ENCODE results near the gene ATRAID. TPM values are rescaled to one million over a fixed set of nuclear protein-coding genes. Genes with fewer than 3 reads are reported as not detected.

Gene ATRAID
- total and polyA plus RNA-seq, 4 donors, result 93.3 to 198 (median 107) TPM

DNA sequence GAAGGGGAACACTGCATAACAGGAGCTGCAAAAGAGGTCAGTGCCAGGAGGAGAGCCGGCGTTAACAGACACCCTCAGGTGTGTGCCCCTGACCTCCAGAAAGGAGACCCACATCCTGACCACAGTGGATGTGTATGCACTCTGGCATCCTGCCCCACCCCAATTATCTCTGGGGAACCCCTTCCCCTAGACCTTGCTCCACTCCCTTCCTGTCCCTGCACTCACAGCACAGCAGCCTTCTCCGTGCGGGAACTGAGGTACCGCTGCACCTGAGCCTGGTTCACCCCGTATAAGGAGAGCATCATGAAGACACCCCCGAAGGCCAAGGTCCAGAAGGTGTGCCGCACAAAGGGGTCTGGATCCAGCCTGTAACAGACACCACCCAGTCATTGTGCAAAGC, 7.3 kb upstream of the ATRAID start:
- H3K36me3 ChIP-seq (ENCODE audit: control insufficient read depth, insufficient read depth, low read length), result peaks cover 84% of the 10 kb centered on the region
- no peaks in the 10 kb centered on the region for H3K9me3 ChIP-seq (ENCODE audit: control insufficient read depth, insufficient read depth, low read length)
- no peak for DNase-seq (ENCODE audit: low read depth in 4 of 6, low spot score in 6 of 6)
- 98% methylated on average over 8 of the region's 8 CpGs for WGBS (ENCODE audit: insufficient coverage)
- H3K4me1 ChIP-seq (ENCODE audit: control insufficient read depth, insufficient read depth, low read length), result peaks cover 3% of the 10 kb centered on the region
- H3K27ac ChIP-seq (ENCODE audit: low read depth, low read length), result no peak overlapping the region
- H3K4me3 ChIP-seq (ENCODE audit: low read depth, low read length), result no peak overlapping the region
- no peaks in the 10 kb centered on the region for H3K27me3 ChIP-seq (ENCODE audit: control insufficient read depth, insufficient read depth, low read length)

- DNase-seq (ENCODE audit: low read depth in 4 of 6, low spot score in 6 of 6), result no peak
- H3K27ac ChIP-seq (ENCODE audit: low read depth, low read length), result no peak overlapping the region
- no peaks in the 10 kb centered on the region for H3K9me3 ChIP-seq (ENCODE audit: control insufficient read depth, insufficient read depth, low read length)
- 89% methylated on average over 7 of the region's 8 CpGs for WGBS (ENCODE audit: insufficient coverage)
- H3K4me3 ChIP-seq (ENCODE audit: low read depth, low read length), result no peak overlapping the region
- H3K4me1 ChIP-seq (ENCODE audit: control insufficient read depth, insufficient read depth, low read length), result peaks cover 3% of the 10 kb centered on the region
- no peaks in the 10 kb centered on the region for H3K27me3 ChIP-seq (ENCODE audit: control insufficient read depth, insufficient read depth, low read length)
- H3K36me3 ChIP-seq (ENCODE audit: control insufficient read depth, insufficient read depth, low read length), result peaks cover 81% of the 10 kb centered on the region
These were observed 6.6 kb upstream of the ATRAID start for GRCh38 chr2:27205206-27205605.

DNA sequence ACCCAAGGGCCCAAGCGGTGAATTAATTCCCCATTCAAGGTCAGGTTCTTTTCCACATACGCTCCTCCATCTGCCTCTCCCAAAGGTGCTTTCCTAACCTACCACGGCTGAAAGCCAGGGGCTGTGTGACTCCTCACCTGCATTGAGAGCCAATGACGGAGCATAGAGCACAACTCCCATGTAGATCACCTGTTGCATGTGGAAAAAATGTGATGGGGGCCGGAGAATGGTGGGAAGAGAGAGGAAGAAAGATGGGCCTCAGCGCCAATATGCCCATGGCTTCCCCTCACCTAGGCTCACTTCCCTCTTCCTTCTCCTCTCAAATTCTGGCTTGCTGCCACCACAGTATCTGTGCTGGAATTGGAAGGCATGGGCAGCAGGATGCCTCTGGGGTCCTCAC, 5.5 kb upstream of the ATRAID start:
- H3K27ac ChIP-seq (ENCODE audit: low read depth, low read length), result no peak overlapping the region
- no peak overlapping the region for H3K4me3 ChIP-seq (ENCODE audit: low read depth, low read length)
- peaks cover 8% of the 10 kb centered on the region for H3K4me1 ChIP-seq (ENCODE audit: control insufficient read depth, insufficient read depth, low read length)
- no peak for DNase-seq (ENCODE audit: low read depth in 4 of 6, low spot score in 6 of 6)
- WGBS (ENCODE audit: insufficient coverage), result 100% methylated on average over 2 of the region's 6 CpGs
- H3K36me3 ChIP-seq (ENCODE audit: control insufficient read depth, insufficient read depth, low read length), result peaks cover 70% of the 10 kb centered on the region
- H3K27me3 ChIP-seq (ENCODE audit: control insufficient read depth, insufficient read depth, low read length), result no peaks in the 10 kb centered on the region
- no peaks in the 10 kb centered on the region for H3K9me3 ChIP-seq (ENCODE audit: control insufficient read depth, insufficient read depth, low read length)

DNA sequence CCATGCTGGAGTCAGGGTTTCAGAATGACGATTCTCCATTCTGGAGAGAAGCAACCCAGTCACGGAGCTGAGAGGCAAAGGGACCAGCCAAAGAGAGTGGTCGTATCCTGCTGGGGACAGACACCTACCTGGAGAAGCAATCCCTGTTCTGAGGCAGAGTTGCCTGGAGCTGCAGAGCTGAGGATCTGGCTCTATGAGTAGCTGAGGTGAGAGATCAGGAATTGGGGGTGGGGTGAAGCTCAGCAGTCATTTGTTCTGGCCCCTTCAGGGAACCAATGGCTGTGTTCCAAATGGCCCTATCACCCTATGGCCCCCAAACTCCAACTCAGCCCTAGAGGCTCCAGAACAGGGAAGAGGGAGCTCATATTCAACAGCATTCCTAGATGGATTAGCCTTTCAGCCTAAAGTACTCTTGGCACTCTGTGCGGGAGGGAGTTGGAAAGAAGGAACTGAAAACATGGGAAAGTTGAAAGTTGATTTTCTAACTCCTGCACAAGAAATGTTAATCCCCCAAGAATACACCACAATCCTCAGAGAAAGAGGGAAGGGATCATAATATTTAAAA, 3.3 kb upstream of the ATRAID start:
- no peaks in the 10 kb centered on the region for H3K9me3 ChIP-seq (ENCODE audit: control insufficient read depth, insufficient read depth, low read length)
- no peak for DNase-seq (ENCODE audit: low read depth in 4 of 6, low spot score in 6 of 6)
- H3K27me3 ChIP-seq (ENCODE audit: control insufficient read depth, insufficient read depth, low read length), result no peaks in the 10 kb centered on the region
- no peak overlapping the region for H3K27ac ChIP-seq (ENCODE audit: low read depth, low read length)
- H3K36me3 ChIP-seq (ENCODE audit: control insufficient read depth, insufficient read depth, low read length), result peaks cover 51% of the 10 kb centered on the region
- peaks cover 16% of the 10 kb centered on the region for H3K4me1 ChIP-seq (ENCODE audit: control insufficient read depth, insufficient read depth, low read length)
- 88% methylated on average over 3 of the region's 4 CpGs for WGBS (ENCODE audit: insufficient coverage)
- no peak overlapping the region for H3K4me3 ChIP-seq (ENCODE audit: low read depth, low read length)

DNA sequence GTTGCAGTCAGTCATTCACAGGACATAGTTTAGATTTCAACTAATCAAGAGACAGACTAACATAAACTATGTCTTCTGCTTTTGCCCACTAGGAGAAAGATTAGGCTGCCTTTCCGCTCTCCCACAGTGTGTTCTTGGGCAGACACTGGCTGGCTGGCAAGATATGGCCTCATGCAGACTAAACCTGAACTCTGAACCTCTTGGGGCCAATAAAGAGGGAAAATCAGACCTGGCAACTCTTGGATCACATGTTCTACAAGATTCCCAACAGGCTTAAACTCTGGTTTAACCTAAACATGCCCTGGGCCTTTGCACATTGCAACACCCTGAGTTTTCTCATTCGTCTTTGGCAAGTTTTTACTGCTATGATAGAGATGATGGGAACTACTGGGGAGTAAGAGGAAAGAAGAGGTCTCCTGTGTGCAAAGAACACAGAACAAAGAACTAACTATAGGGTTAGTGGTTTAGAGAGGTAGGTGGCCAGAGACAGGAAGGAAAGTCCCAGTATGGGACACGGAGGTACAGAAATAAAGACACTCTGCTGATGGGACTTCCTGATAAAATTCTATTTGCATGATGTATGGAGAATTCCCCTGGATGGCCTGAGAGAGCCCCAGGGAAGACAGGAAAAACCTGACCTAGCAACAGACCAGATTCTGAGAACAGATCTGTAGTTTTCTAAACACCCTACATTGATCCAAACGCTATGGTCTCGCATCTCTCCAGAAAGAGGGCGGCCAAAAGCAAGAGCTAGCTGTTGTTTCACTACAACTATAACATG, 2.0 kb upstream of the ATRAID start:
- peaks cover 39% of the 10 kb centered on the region for H3K36me3 ChIP-seq (ENCODE audit: control insufficient read depth, insufficient read depth, low read length)
- WGBS (ENCODE audit: insufficient coverage), result 95% methylated on average over 6 of the region's 6 CpGs

DNA sequence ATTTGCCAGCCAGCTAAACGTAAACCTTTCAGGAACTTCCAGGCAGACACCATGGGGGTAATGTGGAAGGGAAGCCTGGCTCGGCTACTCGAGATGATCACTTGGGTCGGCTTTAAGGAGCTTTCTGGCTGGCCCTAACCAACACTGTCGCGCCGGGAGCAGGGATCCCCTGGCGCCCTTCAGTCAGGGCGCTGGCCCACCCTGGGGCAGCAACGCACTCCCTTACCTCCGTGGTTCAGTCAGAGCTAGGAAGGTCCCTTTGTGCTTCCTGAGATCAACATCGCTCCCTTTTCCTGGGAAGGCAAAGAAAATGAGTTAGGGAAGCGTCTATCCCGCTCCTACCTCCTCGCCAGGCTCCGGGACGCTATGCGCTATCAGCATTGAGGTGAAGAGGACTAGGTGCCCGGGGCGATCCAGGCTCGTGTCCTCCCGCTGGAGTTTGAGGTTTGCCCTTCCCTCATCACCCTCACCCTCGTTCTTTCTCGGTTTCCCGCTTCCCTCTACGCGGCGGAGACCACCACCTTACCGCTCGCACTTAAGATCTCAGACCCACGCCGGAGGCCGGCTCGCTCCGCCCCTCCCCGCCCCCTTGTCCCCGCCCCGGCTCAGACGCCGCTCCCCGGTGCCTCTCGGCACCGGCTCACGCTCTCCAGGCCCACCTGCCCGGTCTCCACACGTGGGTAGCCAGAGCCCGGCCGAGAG, 449 bp upstream of the ATRAID start:
- Histone ChIP-seq H3K4me1 (ENCODE audit: control insufficient read depth, insufficient read depth, low read length) (peaks cover 16% of the 10 kb centered on the region), H3K9me3 (ENCODE audit: control insufficient read depth, insufficient read depth, low read length) (no peaks in the 10 kb centered on the region), H3K36me3 (ENCODE audit: control insufficient read depth, insufficient read depth, low read length) (peaks cover 23% of the 10 kb centered on the region), H3K27ac (ENCODE audit: low read depth, low read length) (peak overlapping the region; percentile 95), H3K27me3 (ENCODE audit: control insufficient read depth, insufficient read depth, low read length) (no peaks in the 10 kb centered on the region), H3K4me3 (ENCODE audit: low read depth, low read length) (peak overlapping the region; percentile 86)
- WGBS (ENCODE audit: insufficient coverage), result under 1% methylated on average over 43 of the region's 48 CpGs
- DNase-seq (ENCODE audit: low read depth in 4 of 6, low spot score in 6 of 6), result no peak

More for the DNA sequence above, 2.0 kb upstream of the ATRAID start:
- Histone ChIP-seq H3K4me1 (ENCODE audit: control insufficient read depth, insufficient read depth, low read length) (peaks cover 16% of the 10 kb centered on the region), H3K27ac (ENCODE audit: low read depth, low read length) (no peak overlapping the region), H3K4me3 (ENCODE audit: low read depth, low read length) (no peak overlapping the region), H3K9me3 (ENCODE audit: control insufficient read depth, insufficient read depth, low read length) (no peaks in the 10 kb centered on the region), H3K27me3 (ENCODE audit: control insufficient read depth, insufficient read depth, low read length) (no peaks in the 10 kb centered on the region)
- no peak for DNase-seq (ENCODE audit: low read depth in 4 of 6, low spot score in 6 of 6)

DNA sequence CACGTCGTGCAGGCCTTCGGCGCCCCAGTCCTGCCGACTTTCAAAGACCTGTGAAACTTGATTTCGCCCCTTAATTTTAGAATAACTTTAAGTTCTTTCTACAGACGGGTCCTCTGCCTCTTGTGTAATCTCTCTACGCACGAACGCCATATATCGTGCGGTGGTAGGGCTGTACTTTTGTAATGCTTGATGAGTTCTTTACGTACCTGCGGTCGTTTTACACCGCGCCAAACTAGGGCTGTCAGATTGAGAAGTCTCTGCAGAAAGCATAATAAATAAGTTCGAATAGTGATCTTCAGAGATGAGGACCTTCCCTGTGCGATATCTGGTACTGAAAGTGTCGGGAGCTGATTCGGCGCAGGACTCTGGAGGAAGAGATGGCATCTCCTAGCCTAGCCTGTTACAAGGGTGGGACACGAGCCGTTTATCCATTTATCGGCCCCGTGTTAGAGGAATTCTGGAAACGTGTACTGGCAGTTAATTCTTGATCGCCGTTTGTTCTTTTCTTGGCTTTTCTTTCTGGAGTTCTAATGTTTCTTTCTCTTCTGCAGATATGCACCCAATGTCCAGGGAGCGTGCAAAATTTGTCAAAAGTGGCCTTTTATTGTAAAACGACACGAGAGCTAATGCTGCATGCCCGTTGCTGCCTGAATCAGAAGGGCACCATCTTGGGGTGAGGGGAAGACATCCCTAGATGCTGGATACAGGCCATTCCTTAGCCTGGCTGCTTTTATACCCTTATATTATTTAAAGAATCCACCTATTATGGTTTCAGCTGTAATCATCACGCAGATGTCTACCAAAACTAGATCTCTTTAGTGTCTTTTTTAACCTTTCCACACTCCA, 1.0 kb downstream of the ATRAID start:
- Histone ChIP-seq H3K27me3 (ENCODE audit: control insufficient read depth, insufficient read depth, low read length) (no peaks in the 10 kb centered on the region), H3K4me3 (ENCODE audit: low read depth, low read length) (peak overlapping the region; percentile 86), H3K36me3 (ENCODE audit: control insufficient read depth, insufficient read depth, low read length) (peaks cover 9% of the 10 kb centered on the region), H3K4me1 (ENCODE audit: control insufficient read depth, insufficient read depth, low read length) (peaks cover 23% of the 10 kb centered on the region), H3K27ac (ENCODE audit: low read depth, low read length) (peak overlapping the region; percentile 95), H3K9me3 (ENCODE audit: control insufficient read depth, insufficient read depth, low read length) (no peaks in the 10 kb centered on the region)
- DNase-seq (ENCODE audit: low read depth in 4 of 6, low spot score in 6 of 6), result peak in 1 of 6 donors; percentile 61
- WGBS (ENCODE audit: insufficient coverage), result 5% methylated on average over 30 of the region's 34 CpGs

- no peak for DNase-seq (ENCODE audit: low read depth in 4 of 6, low spot score in 6 of 6)
- no CpG with 5 or more reads among the region's 3 CpGs for WGBS (ENCODE audit: insufficient coverage)
These were observed 3.1 kb downstream of the ATRAID start for GRCh38 chr2:27214941-27215340.

GRCh38 chr2:27216416-27217137, 4.7 kb downstream of the ATRAID start:
- Histone ChIP-seq H3K4me3 (ENCODE audit: low read depth, low read length) (peak overlapping the region; percentile 83), H3K27me3 (ENCODE audit: control insufficient read depth, insufficient read depth, low read length) (no peaks in the 10 kb centered on the region), H3K27ac (ENCODE audit: low read depth, low read length) (peak overlapping the region; percentile 17), H3K4me1 (ENCODE audit: control insufficient read depth, insufficient read depth, low read length) (peaks cover 16% of the 10 kb centered on the region), H3K9me3 (ENCODE audit: control insufficient read depth, insufficient read depth, low read length) (no peaks in the 10 kb centered on the region), H3K36me3 (ENCODE audit: control insufficient read depth, insufficient read depth, low read length) (peaks cover 17% of the 10 kb centered on the region)
- WGBS (ENCODE audit: insufficient coverage), result 91% methylated on average over 9 of the region's 13 CpGs
- no peak for DNase-seq (ENCODE audit: low read depth in 4 of 6, low spot score in 6 of 6)

More at GRCh38 chr2:27214941-27215340, 3.1 kb downstream of the ATRAID start:
- Histone ChIP-seq H3K9me3 (ENCODE audit: control insufficient read depth, insufficient read depth, low read length) (no peaks in the 10 kb centered on the region), H3K27ac (ENCODE audit: low read depth, low read length) (no peak overlapping the region), H3K27me3 (ENCODE audit: control insufficient read depth, insufficient read depth, low read length) (no peaks in the 10 kb centered on the region), H3K4me1 (ENCODE audit: control insufficient read depth, insufficient read depth, low read length) (peaks cover 23% of the 10 kb centered on the region), H3K4me3 (ENCODE audit: low read depth, low read length) (no peak overlapping the region), H3K36me3 (ENCODE audit: control insufficient read depth, insufficient read depth, low read length) (peaks cover 7% of the 10 kb centered on the region)
